Astrocyte (in vitro differentiated cells and primary cell): ENCODE data around the gene AFAP1L2. TPM values are rescaled to one million over a fixed set of nuclear protein-coding genes. Genes with fewer than 3 reads are reported as not detected.

ENCODE experiments used
- DNase-seq: peaks from one replicate; pipeline ENCODE4 v3.0.0-alpha.2; 2010; ENCODE audit warnings: low read depth
- FAIRE-seq: peaks from 2 replicates; lab custom pipeline; 2011; peaks lifted over from hg19 to GRCh38; lab: Jason Lieb, UNC
- H2AFZ ChIP-seq: 2 replicates; pipeline ENCODE4 v1.6.0; 2012; ENCODE audit warnings: low read depth, low read length, inconsistent platforms
- H3K27ac ChIP-seq: 2 replicates; pipeline ENCODE4 v1.5.1; 2011; ENCODE audit warnings: low read depth, low read length, inconsistent platforms
- H3K27me3 ChIP-seq: 2 replicates; pipeline ENCODE4 v1.6.0; 2011; ENCODE audit warnings: low read length, inconsistent platforms; ENCODE audit not compliant: insufficient read depth
- H3K36me3 ChIP-seq: 2 replicates; pipeline ENCODE4 v1.5.1; 2011; ENCODE audit warnings: low read length, inconsistent platforms; ENCODE audit not compliant: insufficient read depth
- H3K4me1 ChIP-seq: 2 replicates; pipeline ENCODE4 v1.5.1; 2011; ENCODE audit warnings: low read length, inconsistent platforms; ENCODE audit not compliant: insufficient read depth
- H3K4me2 ChIP-seq: 2 replicates; pipeline ENCODE4 v1.6.0; 2012; ENCODE audit warnings: low read length, inconsistent platforms
- H3K4me3 ChIP-seq: 2 replicates; pipeline ENCODE4 v1.5.1; 2011; ENCODE audit warnings: low read depth, mild to moderate bottlenecking, low read length, inconsistent platforms; ENCODE audit not compliant: insufficient read depth
- H3K79me2 ChIP-seq: 2 replicates; pipeline ENCODE4 v1.6.0; 2012; ENCODE audit warnings: mild to moderate bottlenecking, low read length, inconsistent platforms; ENCODE audit not compliant: insufficient read depth
- H3K9ac ChIP-seq: 2 replicates; pipeline ENCODE4 v1.6.0; 2012; ENCODE audit warnings: mild to moderate bottlenecking, low read length, inconsistent platforms
- H3K9me3 ChIP-seq: 2 replicates; pipeline ENCODE4 v1.5.1; 2012; ENCODE audit warnings: low read depth, mild to moderate bottlenecking, low read length, inconsistent platforms; ENCODE audit not compliant: insufficient read depth
- H4K20me1 ChIP-seq: 2 replicates; pipeline ENCODE4 v1.6.0; 2012; ENCODE audit warnings: low read length, inconsistent platforms; ENCODE audit not compliant: insufficient read depth
- H3K27ac Mint-ChIP-seq: one replicate; pipeline ENCODE4 v1.8.0; 2021; ENCODE audit warnings: mild to moderate bottlenecking, mixed read lengths; ENCODE audit not compliant: unreplicated experiment
- H3K27me3 Mint-ChIP-seq: one replicate; pipeline ENCODE4 v1.8.0; 2021; ENCODE audit warnings: low read depth, mixed read lengths; ENCODE audit not compliant: unreplicated experiment
- H3K36me3 Mint-ChIP-seq: one replicate; pipeline ENCODE4 v1.8.0; 2021; ENCODE audit warnings: low read depth, mixed read lengths; ENCODE audit not compliant: unreplicated experiment
- H3K4me1 Mint-ChIP-seq: one replicate; pipeline ENCODE4 v1.8.0; 2021; ENCODE audit warnings: low read depth, mixed read lengths; ENCODE audit not compliant: unreplicated experiment
- H3K4me3 Mint-ChIP-seq: one replicate; pipeline ENCODE4 v1.8.0; 2021; ENCODE audit warnings: mild to moderate bottlenecking, moderate library complexity, mixed read lengths; ENCODE audit not compliant: unreplicated experiment
- H3K9me3 Mint-ChIP-seq: one replicate; pipeline ENCODE4 v1.8.0; 2021; ENCODE audit warnings: mild to moderate bottlenecking, mixed read lengths; ENCODE audit not compliant: unreplicated experiment
- EZH2 ChIP-seq: IDR thresholded peaks from 2 replicates; pipeline ENCODE4 v1.6.1; 2012; ENCODE audit warnings: mild to moderate bottlenecking, low read length, inconsistent platforms; ENCODE audit not compliant: insufficient read depth
- total RNA-seq: library from RNA; stranded (reverse); gene quantifications from 2 replicates; pipeline ENCODE4 v1.2.1, GENCODE V29; 2021
- TF ChIP-seq, protein P1 (sequence below): IDR thresholded peaks from 2 replicates; pipeline ENCODE4 v1.5.1; 2011; ENCODE audit warnings: low read depth, mild to moderate bottlenecking, inconsistent platforms, low read length, moderate library complexity; ENCODE audit not compliant: insufficient read depth

AFAP1L2 gene
- total RNA-seq, 1 donor from 2014 or later = 26.6 TPM

DNA sequence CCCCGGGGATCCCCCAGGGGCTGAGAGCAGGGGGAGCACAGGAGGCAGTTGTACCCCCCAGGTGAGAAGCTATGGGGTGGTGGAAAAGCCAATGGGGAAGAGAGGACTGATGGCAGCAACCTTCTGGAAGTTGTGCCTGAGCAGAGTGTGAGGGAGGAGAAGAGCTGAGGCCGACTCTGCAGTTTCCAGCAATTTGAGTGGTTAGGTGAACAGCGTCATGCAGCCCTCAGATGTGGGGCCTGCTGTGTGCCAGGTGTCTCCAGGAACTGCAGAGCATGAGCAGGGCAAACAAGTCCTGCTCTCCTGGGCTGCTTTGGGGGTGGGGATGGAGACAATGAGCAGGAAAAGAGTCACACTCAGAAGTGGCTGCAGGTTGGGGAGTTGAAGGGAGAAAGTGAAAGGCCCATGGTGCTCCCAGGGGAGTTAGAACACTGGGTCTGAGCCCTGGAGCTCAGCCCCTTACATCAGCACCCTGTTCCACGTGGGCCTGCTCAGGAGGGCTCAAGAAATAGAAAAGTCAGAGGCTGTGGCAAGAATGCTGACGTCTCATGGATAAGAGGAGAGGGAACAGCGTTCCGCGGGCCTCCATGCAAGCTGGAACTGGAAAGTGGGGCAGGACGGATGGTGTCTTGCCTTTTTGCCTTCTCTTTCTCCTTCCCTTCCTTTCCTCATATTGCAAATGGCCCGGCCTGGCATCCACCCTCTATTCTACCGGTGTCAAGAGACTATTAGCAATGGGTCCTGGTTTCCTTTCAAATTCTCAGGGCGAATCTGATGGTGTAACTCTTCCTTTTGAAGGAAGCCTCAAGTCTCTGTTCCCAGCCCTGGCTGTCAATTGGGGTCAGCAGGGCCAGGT lies 4.0 kb upstream of the AFAP1L2 start:
- Mint-ChIP-seq H3K4me1 (peaks cover 12% of the 10 kb centered on the region), H3K27me3 (peaks cover 12% of the 10 kb centered on the region), H3K27ac (no peak overlapping the region), H3K36me3 (no peaks in the 10 kb centered on the region), H3K9me3 (peaks cover 3% of the 10 kb centered on the region), H3K4me3 (no peak overlapping the region)
- Histone ChIP-seq H3K27ac (no peak overlapping the region), H3K36me3 (no peaks in the 10 kb centered on the region), H3K4me1 (peaks cover 17% of the 10 kb centered on the region), H3K4me3 (no peak overlapping the region), H4K20me1 (no peaks in the 10 kb centered on the region), H3K4me2 (no peak overlapping the region), H3K79me2 (no peaks in the 10 kb centered on the region), H2AFZ (no peak overlapping the region), H3K27me3 (peaks cover 6% of the 10 kb centered on the region), H3K9ac (no peak overlapping the region), H3K9me3 (no peaks in the 10 kb centered on the region)
- no peak for FAIRE-seq
- no peak for DNase-seq
- TF ChIP-seq, protein P1, sequence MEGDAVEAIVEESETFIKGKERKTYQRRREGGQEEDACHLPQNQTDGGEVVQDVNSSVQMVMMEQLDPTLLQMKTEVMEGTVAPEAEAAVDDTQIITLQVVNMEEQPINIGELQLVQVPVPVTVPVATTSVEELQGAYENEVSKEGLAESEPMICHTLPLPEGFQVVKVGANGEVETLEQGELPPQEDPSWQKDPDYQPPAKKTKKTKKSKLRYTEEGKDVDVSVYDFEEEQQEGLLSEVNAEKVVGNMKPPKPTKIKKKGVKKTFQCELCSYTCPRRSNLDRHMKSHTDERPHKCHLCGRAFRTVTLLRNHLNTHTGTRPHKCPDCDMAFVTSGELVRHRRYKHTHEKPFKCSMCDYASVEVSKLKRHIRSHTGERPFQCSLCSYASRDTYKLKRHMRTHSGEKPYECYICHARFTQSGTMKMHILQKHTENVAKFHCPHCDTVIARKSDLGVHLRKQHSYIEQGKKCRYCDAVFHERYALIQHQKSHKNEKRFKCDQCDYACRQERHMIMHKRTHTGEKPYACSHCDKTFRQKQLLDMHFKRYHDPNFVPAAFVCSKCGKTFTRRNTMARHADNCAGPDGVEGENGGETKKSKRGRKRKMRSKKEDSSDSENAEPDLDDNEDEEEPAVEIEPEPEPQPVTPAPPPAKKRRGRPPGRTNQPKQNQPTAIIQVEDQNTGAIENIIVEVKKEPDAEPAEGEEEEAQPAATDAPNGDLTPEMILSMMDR = no peak
- no peak for TF ChIP-seq EZH2

DNA sequence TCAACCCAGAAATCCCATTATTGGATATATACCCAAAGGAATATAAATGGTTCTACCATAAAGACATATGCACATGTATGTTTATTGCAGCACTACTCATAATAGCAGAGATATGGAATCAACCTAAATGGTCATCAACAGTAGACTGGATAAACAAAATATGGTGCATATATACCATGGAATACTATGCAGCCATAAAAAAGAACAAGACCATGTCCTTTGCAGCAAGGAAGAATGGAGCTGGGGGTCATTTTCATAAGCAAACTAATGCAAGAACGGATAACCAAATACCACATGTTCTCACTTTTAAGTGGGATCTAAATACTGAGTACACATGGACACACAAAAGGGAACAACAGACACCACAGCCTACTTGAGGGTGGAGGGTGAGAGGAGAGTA lies 2.2 kb upstream of the AFAP1L2 start:
- no peak for DNase-seq
- no peak overlapping the region for H3K4me2 ChIP-seq
- H3K4me1 ChIP-seq = peaks cover 24% of the 10 kb centered on the region
- H3K36me3 Mint-ChIP-seq = no peaks in the 10 kb centered on the region
- no peaks in the 10 kb centered on the region for H3K79me2 ChIP-seq
- H4K20me1 ChIP-seq = no peaks in the 10 kb centered on the region
- peaks cover 3% of the 10 kb centered on the region for H3K9me3 Mint-ChIP-seq
- H3K4me3 ChIP-seq = no peak overlapping the region
- peaks cover 12% of the 10 kb centered on the region for H3K27me3 Mint-ChIP-seq
- no peak overlapping the region for H3K27ac ChIP-seq
- no peak overlapping the region for H3K27ac Mint-ChIP-seq
- peak overlapping the region; percentile 47 for H3K4me3 Mint-ChIP-seq
- no peak overlapping the region for H3K9ac ChIP-seq
- peaks cover 6% of the 10 kb centered on the region for H3K27me3 ChIP-seq
- FAIRE-seq = no peak
- no peaks in the 10 kb centered on the region for H3K36me3 ChIP-seq
- H3K9me3 ChIP-seq = no peaks in the 10 kb centered on the region
- no peak for TF ChIP-seq EZH2
- TF ChIP-seq, protein P1 = no peak
- peaks cover 23% of the 10 kb centered on the region for H3K4me1 Mint-ChIP-seq
- H2AFZ ChIP-seq = no peak overlapping the region

- Mint-ChIP-seq H3K27ac (no peak overlapping the region), H3K9me3 (no peaks in the 10 kb centered on the region), H3K4me1 (peaks cover 38% of the 10 kb centered on the region), H3K36me3 (no peaks in the 10 kb centered on the region), H3K4me3 (peak overlapping the region; percentile 84), H3K27me3 (peaks cover 12% of the 10 kb centered on the region)
- FAIRE-seq = no peak
- peaks cover 27% of the 10 kb centered on the region for H3K4me1 ChIP-seq
- H4K20me1 ChIP-seq = no peaks in the 10 kb centered on the region
- DNase-seq = no peak
- no peaks in the 10 kb centered on the region for H3K9me3 ChIP-seq
- peak overlapping the region; percentile 75 for H3K9ac ChIP-seq
- no peak overlapping the region for H2AFZ ChIP-seq
- TF ChIP-seq, protein P1 = no peak
- TF ChIP-seq EZH2 = no peak
- H3K79me2 ChIP-seq = no peaks in the 10 kb centered on the region
- peaks cover 6% of the 10 kb centered on the region for H3K27me3 ChIP-seq
- no peaks in the 10 kb centered on the region for H3K36me3 ChIP-seq
- no peak overlapping the region for H3K4me3 ChIP-seq
- H3K27ac ChIP-seq = no peak overlapping the region
- H3K4me2 ChIP-seq = peak overlapping the region; percentile 90
Observed at GRCh38 chr10:114405011-114405350, 679 bp upstream of the AFAP1L2 start.
